CD4-positive, alpha-beta T cell treated with Interleukin-21 for 1 hour (primary cell): ENCODE data around the gene TNNT2.

ENCODE experiments used
- DNase-seq: peaks from one replicate; pipeline ENCODE4 v3.0.0-alpha.2; 2020

Gene TNNT2

DNA sequence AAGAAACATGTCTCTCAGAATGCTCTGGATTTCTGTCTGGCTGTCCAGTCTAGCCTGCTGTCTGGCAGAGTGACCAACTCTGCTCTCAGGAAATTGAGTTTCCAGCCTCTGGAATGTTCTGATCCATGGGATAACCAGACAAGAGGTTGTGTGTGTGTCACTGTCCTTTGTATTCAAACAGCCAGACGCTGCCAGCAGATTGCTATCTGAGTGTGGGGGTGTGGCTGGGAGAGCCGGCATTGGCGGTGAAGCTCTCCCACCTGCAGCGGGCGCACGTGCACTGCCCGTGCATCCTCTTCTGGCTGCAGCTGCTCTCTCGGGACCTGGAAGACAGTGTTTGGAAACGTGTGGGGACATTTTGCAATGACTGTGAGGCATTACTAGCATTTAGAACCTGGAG is 68.1 kb downstream of the TNNT2 start:
- DNase-seq: no peak
